ENCODE results near the gene TBCA.

TBCA gene

GRCh38 chr5:77641397-77641943, 134.7 kb downstream of the TBCA start:
- no peak for DNase-seq
